Measurements from ENCODE around the gene INHBB.
"Not testable (repeated sequence)": the region's sequence is repeated elsewhere in the genome, so short reads cannot be mapped to it uniquely, and the experiment has no call there.

The INHBB gene

DNA sequence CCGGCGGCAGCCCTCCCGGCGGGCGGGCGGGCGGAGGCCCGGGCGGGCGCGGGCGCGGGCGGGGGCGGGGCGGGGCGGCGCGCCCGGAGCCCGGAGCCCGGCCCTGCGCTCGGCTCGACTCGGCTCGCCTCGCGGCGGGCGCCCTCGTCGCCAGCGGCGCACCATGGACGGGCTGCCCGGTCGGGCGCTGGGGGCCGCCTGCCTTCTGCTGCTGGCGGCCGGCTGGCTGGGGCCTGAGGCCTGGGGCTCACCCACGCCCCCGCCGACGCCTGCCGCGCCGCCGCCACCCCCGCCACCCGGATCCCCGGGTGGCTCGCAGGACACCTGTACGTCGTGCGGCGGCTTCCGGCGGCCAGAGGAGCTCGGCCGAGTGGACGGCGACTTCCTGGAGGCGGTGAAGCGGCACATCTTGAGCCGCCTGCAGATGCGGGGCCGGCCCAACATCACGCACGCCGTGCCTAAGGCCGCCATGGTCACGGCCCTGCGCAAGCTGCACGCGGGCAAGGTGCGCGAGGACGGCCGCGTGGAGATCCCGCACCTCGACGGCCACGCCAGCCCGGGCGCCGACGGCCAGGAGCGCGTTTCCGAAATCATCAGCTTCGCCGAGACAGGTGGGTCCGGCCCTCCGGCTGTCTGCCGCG lies at the start of gene INHBB:
TSS of gene INHBB (plus strand) at position 111 of the 641 bp plus-strand sequence. CDS start at position 164, 53 bp downstream.
- DNase-seq: no peak

GRCh38 chr2:120298173-120298835 lies 47.6 kb upstream of the INHBB start:
- no peak for DNase-seq

DNA sequence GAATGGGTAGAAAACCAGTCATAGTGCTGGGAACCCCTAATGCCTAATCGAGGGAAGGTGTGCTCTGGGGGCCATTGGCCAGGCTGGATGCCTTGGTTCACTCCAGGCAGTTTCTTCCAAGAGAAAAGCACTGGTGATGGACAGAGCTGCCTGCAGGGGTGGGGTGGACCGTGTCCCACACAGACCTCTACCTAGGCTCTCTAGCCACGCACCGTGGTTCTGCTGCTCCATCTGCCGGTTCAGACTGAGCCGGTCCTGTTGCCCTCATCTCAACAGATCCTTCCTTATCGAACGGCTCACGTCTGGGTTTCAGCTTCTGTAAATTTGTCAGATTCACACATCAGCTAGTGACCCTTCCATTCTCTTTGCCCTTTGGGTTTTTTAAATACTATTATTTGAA lies 46.9 kb upstream of the INHBB start:
- DNase-seq: no peak

GRCh38 chr2:120299561-120299960 lies 46.4 kb upstream of the INHBB start:
- DNase-seq: no peak

DNA sequence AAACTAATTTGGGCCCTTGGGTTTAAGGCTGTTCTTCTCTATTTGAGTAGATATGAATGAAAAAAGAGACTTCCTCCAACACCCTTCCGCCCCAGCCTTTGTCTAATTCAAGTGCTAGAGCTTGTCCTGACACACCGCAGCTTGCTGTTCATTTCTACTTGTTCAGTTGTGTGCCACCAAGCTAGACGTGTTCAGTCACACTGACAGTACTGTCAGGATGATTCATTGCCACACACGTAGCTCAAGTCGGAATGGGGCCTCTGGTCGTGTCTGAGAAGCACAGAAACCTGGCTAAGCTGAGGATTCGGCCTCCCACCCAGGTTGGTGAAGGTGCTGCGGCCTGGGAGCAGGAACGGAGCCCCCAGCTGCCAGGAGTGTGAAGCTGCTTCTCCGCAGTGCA lies 45.6 kb upstream of the INHBB start:
- DNase-seq: no peak

GRCh38 chr2:120301284-120301683 lies 44.7 kb upstream of the INHBB start:
- DNase-seq: no peak

- DNase-seq: no peak
Measured at GRCh38 chr2:120302301-120302700, 43.6 kb upstream of the INHBB start.

DNA sequence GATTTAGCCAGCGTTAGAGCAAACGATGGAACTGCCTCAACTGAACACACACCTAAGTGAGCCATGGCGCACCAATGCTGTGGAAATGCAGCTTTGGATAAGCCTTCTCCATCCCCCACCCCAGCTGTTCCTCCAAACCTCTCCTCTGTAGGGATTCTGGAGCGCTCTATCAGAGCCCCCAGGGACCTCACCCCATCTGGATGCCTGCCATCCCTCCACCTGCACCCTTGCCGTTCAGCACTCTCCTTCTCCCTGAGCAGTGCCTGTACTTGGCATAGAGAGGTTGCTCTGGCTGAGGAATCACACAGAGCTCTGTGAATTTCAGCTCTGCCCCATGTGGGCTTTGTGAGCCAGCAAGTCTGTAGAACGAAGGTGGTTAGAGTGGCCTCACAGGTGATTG lies 42.8 kb upstream of the INHBB start:
- DNase-seq: no peak

GRCh38 chr2:120305296-120305695 lies 40.6 kb upstream of the INHBB start:
- DNase-seq: no peak

GRCh38 chr2:120305937-120306490 lies 39.9 kb upstream of the INHBB start:
- no peak for DNase-seq

- no peak for DNase-seq
Measured at GRCh38 chr2:120307482-120307881, 38.5 kb upstream of the INHBB start.

DNA sequence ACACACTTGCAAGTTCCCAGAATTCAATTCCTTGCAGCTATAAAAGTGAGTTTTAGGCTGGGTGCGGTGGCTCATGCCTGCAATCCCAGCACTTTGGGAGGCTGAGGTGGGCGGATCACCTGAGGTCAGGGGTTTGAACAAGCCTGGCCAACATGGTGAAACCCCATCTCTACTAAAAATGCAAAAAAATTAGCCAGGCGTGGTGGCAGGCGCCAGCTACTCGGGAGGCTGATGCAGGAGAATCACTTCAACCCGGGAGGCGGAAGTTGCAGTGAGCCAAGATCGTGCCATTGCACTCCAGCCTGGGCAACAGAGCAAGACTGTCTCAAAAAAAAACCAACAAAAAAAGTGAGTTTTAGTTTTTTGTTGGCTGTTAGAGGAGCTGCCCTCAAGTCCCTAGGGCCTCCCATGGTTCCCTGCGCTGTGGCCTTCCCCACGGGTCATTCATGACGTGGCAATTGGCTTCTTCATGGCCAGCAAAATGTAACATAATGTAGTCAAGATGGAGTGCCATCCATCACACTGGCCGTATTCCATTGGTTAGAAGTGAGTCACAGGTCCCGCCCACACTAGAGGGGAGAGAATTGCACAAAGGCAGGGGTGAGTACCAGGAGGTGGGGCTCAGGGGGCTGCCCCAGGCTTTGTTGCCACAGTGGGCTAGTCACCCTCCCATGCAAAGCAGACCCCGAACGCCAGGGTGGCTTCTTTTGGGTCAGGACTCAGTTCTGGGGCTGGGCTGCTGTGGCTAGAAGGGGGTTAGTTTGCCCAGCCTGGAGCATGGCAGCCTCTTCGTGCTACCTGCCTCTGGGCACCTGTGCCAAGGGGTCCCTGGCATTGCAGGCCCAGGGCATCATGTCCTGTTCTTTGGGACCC lies 37.7 kb upstream of the INHBB start:
- no peak for DNase-seq

GRCh38 chr2:120310136-120310535 lies 35.8 kb upstream of the INHBB start:
- DNase-seq: no peak

GRCh38 chr2:120310841-120311240 lies 35.1 kb upstream of the INHBB start:
- DNase-seq: not testable (repeated sequence)

DNA sequence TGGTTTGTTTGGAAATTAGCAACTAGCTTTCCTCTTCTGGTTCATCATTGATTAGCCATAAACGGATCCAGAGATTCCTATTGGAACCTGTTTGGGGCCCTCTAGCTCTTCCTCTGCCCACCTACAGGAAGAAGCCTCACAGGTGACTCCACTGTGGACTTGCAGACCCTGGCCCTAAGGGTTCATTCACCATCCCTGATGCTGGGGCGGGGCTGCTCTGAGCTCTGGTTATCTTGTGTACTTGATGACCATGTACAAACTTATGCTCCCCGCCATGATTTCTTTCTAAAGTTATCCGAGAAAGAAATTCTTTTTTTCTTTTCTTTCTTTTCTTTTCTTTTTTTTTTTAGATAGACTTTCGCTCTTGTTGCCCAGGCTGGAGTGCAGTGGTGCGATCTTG lies 33.9 kb upstream of the INHBB start:
- no peak for DNase-seq

DNA sequence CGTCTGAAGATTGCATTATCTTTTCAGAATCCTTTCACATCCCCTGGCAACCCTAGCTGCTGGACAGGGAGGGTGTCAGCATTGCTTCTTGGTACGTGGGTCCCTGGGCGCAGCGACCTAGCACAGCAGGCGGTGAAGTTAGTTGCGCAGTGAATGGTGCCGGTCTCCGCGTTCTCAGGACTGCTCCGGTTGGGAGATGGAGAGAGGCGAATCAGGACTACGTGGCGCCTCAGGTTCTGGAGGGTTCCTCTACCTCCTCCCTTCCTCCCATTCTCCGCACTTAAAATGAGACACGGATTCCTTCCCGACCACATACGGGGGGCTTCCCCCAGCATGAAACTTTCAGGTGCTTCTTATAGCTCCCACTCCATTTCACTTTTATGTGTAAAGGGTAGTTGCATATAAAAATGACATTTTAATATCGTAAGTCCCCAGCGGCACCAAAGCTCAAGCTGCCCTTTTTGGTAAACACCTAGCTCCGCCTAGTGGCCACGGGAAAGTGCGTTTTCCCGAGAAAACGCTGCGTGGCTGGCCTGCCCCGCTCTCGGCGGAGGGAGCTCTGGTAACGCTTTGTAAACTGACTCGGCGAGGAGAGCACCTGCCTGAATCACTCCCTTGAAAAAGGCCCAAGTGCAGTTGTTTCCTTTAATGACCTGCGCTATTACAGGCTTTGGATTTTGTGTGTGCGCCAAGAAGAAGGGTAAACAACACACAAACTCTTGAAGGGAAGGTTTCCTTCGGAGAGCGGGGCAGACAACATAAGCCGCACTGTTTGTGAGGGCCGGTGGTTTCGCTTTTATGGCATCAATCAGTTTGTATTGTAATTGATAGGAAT lies 32.9 kb upstream of the INHBB start:
- peak; percentile 75 for DNase-seq

DNA sequence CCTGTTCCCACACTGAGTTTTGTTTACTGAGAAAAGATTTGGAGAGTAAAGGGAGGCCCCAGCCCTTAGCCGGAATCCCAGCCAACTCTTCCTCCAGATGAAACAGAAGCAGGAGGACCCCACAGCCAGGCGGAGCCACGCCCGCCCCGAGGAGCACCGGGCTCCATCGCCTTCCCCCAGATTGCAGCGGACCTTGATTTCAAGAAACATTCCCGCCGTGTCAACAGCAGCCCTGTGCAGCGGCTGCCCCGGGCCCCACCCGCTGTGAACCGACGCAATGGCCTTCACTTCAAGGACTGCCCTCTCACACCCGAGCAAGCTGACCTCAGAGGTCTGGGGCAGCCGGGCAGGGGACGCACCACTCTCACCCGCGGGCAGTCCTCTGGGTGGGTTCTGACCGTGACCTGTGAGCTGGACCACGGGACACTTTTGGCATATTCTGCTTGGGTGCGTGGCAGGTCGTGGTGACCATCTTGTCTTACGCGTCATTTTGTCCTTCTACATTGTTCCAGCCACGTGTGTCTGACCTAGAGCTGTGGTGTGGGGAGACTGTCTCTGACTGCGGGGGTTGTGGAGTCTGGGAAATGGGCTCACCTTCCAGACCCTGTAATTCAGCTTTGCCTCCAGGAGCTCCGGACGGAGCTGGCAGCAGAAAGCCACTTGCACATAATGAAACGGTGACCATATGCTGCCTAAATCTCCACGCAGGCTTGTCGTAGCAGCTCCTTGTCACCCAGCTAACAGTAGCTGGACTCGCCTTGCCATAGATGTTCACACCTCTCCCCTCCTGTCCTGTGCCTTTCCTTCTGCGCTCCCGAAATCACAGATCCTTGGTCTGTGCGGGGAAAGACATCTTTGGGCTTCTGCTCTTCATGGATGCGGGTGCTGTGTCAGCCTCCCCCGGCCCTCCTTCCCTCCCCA lies 32.0 kb upstream of the INHBB start:
- DNase-seq: no peak

DNA sequence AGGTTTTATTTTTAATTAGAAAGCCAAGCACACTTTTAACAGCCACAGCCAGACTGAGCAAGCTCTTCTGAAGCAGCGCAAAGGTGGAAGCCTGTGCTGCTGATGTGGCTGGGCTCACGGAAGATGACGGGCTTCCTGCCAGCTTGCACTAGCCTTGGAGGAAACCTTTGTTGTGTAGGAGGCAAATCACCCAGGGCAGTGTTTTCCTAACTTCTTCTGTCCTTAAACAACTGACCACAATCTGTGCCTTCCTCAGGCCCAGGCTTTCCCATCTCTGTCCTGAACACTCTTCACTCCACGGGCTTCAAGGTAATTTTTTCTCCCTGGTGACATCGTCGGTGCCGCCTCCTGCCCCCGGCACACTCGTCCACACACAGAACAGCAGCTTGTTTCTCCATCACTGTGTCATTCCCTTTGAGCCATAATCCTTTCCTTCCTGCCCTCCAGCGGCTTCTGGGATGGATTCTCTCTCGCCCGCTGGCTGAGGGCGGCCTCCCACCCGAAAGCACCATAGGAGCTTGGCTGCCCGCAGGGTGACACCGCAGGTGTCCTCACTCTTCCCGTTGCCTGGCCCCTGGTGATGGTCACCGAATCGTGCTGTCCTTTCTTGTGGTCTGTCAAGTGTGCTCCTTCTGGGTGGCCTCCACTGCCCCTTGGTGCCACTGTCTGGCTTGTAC lies 31.1 kb upstream of the INHBB start:
- peak; percentile 0 for DNase-seq

GRCh38 chr2:120315367-120316033 lies 30.4 kb upstream of the INHBB start:
- DNase-seq: no peak

- no peak for DNase-seq
Measured at GRCh38 chr2:120316071-120316470, 29.9 kb upstream of the INHBB start.
